Esophagus muscularis mucosa (tissue), 4 donors: Measurements from ENCODE around the gene PEX10. TPM values are rescaled to one million over a fixed set of nuclear protein-coding genes. Genes with fewer than 3 reads are reported as not detected.

ENCODE experiments used
- DNase-seq: peaks from one replicate; pipeline ENCODE4 v3.0.0-alpha.2; 2017; ENCODE audit errors: extremely low spot score
- H3K27ac ChIP-seq, 4 donors: fragments of 200-600 bp; sonication (generic); replicated peaks in 1 of 4; 1 replicate in 3 of 4; 2 replicates in 1 of 4; pipeline ENCODE4 v1.5.1; 2016 to 2019; ENCODE audit warnings: mild to moderate bottlenecking in 1 of 4
- H3K27me3 ChIP-seq, 4 donors: fragments of 200-600 bp; sonication (generic); one replicate each; pipeline versions ENCODE4 v1.5.1 to v1.6.0; 2016 to 2019
- H3K36me3 ChIP-seq, 4 donors: fragments of 200-600 bp; sonication (generic); one replicate each; pipeline ENCODE4 v1.5.1; 2016 to 2019
- H3K4me1 ChIP-seq, 4 donors: fragments of 200-600 bp; sonication (generic); one replicate each; pipeline ENCODE4 v1.5.1; 2016 to 2019
- H3K4me3 ChIP-seq, 4 donors: fragments of 200-600 bp; sonication (generic); 1 replicate in 2 of 4; 2 replicates in 2 of 4; pipeline ENCODE4 v1.5.1; 2016 to 2019; ENCODE audit warnings: mild to moderate bottlenecking in 4 of 4, moderate library complexity in 1 of 4
- H3K9me3 ChIP-seq, 4 donors: fragments of 200-600 bp; sonication (generic); 1 replicate in 3 of 4; 2 replicates in 1 of 4; pipeline ENCODE4 v1.5.1; 2016 to 2019
- EP300 ChIP-seq: sonication (generic); formaldehyde crosslinking; IDR thresholded peaks from one replicate; pipeline ENCODE4 v1.6.1; 2017; ENCODE audit warnings: antibody characterized with exemption
- POLR2A ChIP-seq: fragments of 450-650 bp; IDR thresholded peaks from one replicate; pipeline ENCODE4 v1.6.1; 2017; ENCODE audit warnings: antibody characterized with exemption, moderate library complexity, mild to moderate bottlenecking, low read depth
- POLR2AphosphoS5 ChIP-seq, 2 donors: sonication (generic); formaldehyde crosslinking; IDR thresholded peaks; one replicate each; pipeline ENCODE4 v1.6.1; 2017; ENCODE audit warnings: antibody characterized with exemption in 2 of 2
- WGBS: methylation state at CpG from one replicate; pipeline ENCODE4 v1.1.5; 2018; 5-methylcytosine and 5-hydroxymethylcytosine counted together
- intact Hi-C: fragments of 100-400 bp; cut with DNase I; formaldehyde crosslinking; loops from one replicate; pipeline ENCODE4 v1.15.1; 2023
- total RNA-seq, 4 donors: library from RNA; depleted of rRNA; stranded (reverse); fragments of >200 nt; gene quantifications; one replicate each; pipeline versions ENCODE4 v1.1.0 to v1.2.1, GENCODE V29; 2016
- TF ChIP-seq, protein P1 (sequence below), 3 experiments: fragments of 200-600 bp in 2 of 3; fragments of 450-650 bp in 1 of 3; sonication (generic) in 2 of 3; IDR thresholded peaks; one replicate each; pipeline ENCODE4 v1.5.1; 2017 to 2019; ENCODE audit warnings: antibody characterized with exemption in 3 of 3, mild to moderate bottlenecking in 2 of 3, moderate library complexity in 1 of 3

Gene PEX10
- total RNA-seq, 4 donors from 2014 or later: 14.2 to 27.1 (median 20.3) TPM

GRCh38 chr1:2356911-2357845, 55.2 kb downstream of the PEX10 start:
- no peak for DNase-seq
- 95% methylated on average over 25 of the region's 37 CpGs for WGBS
- TF ChIP-seq, protein P1, sequence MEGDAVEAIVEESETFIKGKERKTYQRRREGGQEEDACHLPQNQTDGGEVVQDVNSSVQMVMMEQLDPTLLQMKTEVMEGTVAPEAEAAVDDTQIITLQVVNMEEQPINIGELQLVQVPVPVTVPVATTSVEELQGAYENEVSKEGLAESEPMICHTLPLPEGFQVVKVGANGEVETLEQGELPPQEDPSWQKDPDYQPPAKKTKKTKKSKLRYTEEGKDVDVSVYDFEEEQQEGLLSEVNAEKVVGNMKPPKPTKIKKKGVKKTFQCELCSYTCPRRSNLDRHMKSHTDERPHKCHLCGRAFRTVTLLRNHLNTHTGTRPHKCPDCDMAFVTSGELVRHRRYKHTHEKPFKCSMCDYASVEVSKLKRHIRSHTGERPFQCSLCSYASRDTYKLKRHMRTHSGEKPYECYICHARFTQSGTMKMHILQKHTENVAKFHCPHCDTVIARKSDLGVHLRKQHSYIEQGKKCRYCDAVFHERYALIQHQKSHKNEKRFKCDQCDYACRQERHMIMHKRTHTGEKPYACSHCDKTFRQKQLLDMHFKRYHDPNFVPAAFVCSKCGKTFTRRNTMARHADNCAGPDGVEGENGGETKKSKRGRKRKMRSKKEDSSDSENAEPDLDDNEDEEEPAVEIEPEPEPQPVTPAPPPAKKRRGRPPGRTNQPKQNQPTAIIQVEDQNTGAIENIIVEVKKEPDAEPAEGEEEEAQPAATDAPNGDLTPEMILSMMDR (IDR thresholded peaks at IDR 0.05): no peak
- H3K4me3 ChIP-seq: no peak overlapping the region
- H3K4me1 ChIP-seq: peaks cover 3 to 55% (median 51%) of the 10 kb centered on the region in 4 donors
- intact Hi-C loops: no loop called here
- no peaks in the 10 kb centered on the region for H3K9me3 ChIP-seq
- no peak overlapping the region for H3K27ac ChIP-seq
- H3K27me3 ChIP-seq: no peaks in the 10 kb centered on the region
- peaks cover 0 to 7% (median 0%) of the 10 kb centered on the region in 4 donors for H3K36me3 ChIP-seq

DNA sequence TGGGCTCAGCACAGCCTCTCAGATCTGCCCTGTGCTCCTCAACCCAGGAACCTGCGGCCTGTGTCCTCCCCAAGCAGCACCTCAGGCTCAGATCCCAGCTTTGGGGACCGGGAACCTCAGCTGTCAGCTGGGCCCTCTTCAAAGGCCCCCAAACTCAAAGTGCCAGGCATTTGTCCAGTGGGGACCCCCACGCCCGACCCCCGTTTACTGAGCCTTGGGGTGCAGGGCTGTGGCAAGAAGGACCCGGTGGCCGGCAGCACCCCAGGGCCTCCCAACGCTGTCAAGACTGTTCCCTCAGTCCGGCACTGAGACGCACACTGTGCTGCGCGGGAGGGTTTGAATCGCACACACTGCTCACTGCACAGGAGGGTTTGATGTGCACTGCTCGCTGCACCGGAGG, 56.0 kb downstream of the PEX10 start:
- Histone ChIP-seq H3K27ac (no peak overlapping the region), H3K27me3 (no peaks in the 10 kb centered on the region), H3K4me3 (no peak overlapping the region), H3K4me1 (peaks cover 3 to 55% (median 49%) of the 10 kb centered on the region in 4 donors), H3K36me3 (peaks cover 0 to 7% (median 0%) of the 10 kb centered on the region in 4 donors), H3K9me3 (no peaks in the 10 kb centered on the region)
- no peak for DNase-seq
- TF ChIP-seq EP300: no peak
- no peak for TF ChIP-seq POLR2A
- TF ChIP-seq, protein P1 (IDR thresholded peaks at IDR 0.05): no peak
- no peak for TF ChIP-seq POLR2AphosphoS5 (IDR thresholded peaks at IDR 0.05)
- intact Hi-C loops: no loop called here
- WGBS: no CpG with 5 or more reads among the region's 15 CpGs

DNA sequence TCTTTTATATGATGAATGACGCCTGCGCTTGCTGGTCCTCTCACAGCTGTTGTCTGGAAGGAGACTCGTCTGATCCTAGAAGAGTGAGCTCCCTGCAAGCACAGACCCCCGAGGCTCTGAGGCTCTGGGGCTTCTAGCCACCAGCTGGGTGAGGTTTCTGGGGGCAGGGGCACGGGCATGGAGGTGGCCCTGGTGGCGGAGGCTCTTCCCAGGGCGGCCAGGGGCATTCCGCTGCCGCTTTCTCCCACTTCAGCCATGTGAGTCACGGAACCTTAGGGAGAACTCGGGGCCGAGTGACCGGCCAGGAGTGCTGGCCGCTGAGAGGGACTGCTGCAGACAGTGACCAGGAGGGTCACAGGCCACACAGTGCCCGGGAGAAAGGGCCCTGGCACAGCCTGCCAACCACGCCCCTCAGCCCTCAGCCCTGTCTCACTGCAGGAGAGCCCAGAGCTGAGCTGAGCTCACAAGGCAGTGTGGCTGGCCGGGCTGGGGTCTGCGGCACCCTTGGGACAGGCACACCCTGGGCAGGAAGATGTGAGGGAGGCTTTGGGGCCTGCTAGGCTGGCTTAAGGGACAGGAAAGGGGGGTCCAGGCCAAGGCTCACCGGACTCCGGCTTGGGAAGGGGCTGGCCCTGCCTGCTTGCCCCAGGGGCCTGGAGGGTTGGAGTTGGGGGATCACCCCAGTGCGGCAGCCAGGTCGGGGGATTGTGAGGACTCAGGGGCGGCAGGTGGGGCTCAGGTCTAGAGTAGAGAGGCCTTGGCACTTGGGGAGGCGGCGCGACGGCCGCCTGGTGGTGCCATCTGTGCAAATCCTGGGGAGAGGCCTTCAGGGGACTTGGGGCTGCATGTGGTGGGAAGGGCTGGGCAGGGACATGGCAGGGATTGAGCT, 56.7 kb downstream of the PEX10 start:
- 93% methylated on average over 25 of the region's 28 CpGs for WGBS
- peaks cover 0 to 7% (median 0%) of the 10 kb centered on the region in 4 donors for H3K36me3 ChIP-seq
- peak overlapping the region; percentile 22 to 62 (median 45) for H3K27ac ChIP-seq
- DNase-seq: no peak
- TF ChIP-seq POLR2AphosphoS5 (IDR thresholded peaks at IDR 0.05) (no peak), POLR2A (no peak)
- TF ChIP-seq, protein P1 (IDR thresholded peaks at IDR 0.05): no peak
- intact Hi-C loops: no loop called here
- H3K4me1 ChIP-seq: peaks cover 3 to 47% (median 42%) of the 10 kb centered on the region in 4 donors
- no peaks in the 10 kb centered on the region for H3K9me3 ChIP-seq
- no peak overlapping the region for H3K4me3 ChIP-seq
- H3K27me3 ChIP-seq: no peaks in the 10 kb centered on the region

- H3K27ac ChIP-seq: peak overlapping the region; percentile 22 to 62 (median 45)
- TF ChIP-seq POLR2A (no peak), EP300 (no peak), POLR2AphosphoS5 (IDR thresholded peaks at IDR 0.05) (no peak)
- TF ChIP-seq, protein P1 (IDR thresholded peaks at IDR 0.05): no peak
- no peak for DNase-seq
- H3K9me3 ChIP-seq: no peaks in the 10 kb centered on the region
- intact Hi-C loops: no loop called here
- H3K4me1 ChIP-seq: peaks cover 3 to 38% (median 33%) of the 10 kb centered on the region in 4 donors
- 62% methylated on average over 30 of the region's 38 CpGs for WGBS
- H3K27me3 ChIP-seq: no peaks in the 10 kb centered on the region
- H3K36me3 ChIP-seq: peaks cover 0 to 7% (median 0%) of the 10 kb centered on the region in 4 donors
- H3K4me3 ChIP-seq: no peak overlapping the region
Measured at GRCh38 chr1:2354511-2355372, 57.6 kb downstream of the PEX10 start.
